ENCODE measurements around the gene GSK3A. TPM values are rescaled to one million over a fixed set of nuclear protein-coding genes. Genes with fewer than 3 reads are reported as not detected.

The GSK3A gene
- 10 to 100 TPM; 21.4 to 45.8 (median 38.1) TPM for total RNA-seq
- 23.5 TPM for total RNA-seq (2013)
- 8.5 to 26.5 (median 15.6) reads per million in 29 experiments for total RNA-seq

DNA sequence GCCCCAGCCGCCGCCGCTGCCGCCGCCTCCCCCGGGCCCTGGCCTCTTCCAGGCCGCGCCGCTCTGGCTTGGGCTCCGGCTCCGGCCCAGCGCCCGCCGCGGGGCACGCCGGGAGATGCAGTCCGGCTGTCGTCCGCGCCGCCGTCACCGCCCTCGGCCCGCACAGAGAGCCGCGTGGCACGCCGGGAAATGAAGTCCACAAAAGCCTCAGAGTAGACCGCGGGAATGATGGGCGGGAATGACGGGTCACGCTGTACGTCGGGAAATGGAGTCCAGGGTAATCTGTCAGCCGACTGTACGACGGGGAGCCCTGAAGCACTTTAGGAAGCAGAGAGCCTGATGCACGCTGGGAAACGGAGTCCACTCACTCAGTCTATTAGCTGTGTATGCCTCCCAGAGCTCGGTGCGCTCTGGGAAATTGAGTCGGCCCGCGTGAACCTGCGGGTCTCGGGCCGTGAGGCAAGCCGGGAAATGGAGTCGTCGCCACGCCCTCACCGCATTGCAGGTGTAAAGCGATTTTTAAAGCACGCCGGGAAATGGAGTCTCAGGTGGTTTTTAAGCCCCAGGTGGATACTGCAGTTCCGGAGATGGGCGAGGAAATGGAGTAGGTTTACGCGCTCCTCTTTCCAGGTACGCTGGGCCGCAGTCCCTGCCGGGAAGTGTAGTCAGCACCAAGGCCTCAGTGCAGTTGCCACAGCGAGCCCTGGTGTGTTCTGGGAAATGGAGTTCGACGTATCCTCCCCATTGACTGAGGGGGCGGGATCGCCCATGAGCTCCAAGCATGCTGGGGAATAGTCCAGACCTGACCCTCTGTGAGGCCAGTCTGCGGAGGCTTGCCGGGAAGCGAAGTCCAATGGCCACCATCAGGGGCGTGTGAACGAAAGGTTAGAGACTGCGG, at the start of gene GSK3A:
Gene GSK3A (minus strand): TSS at position 91 of the 898 bp plus-strand sequence. CDS start 137 bp downstream, outside the sequence.
- H3K4me1 Mint-ChIP-seq, result peaks cover 51 to 67% (median 59%) of the 10 kb centered on the region in 3 donors
- ATAC-seq (replicated peaks in 1 of 4) (peak; percentile 77 to 79 (median 78)), DNase-seq (peak; percentile 91 to 99 (median 97))
- WGBS (ENCODE audit: insufficient coverage), result under 1% methylated on average over 76 of the region's 76 CpGs
- H3K4me3 ChIP-seq (ENCODE audit: control insufficient read depth in 1 of 2, extremely low read depth in 1 of 2, low read length in 1 of 2), result peak within 1 kb of the TSS; percentile 82 to 87
- H3K9me3 Mint-ChIP-seq, result no peaks in the 10 kb centered on the region
- H3K27me3 Mint-ChIP-seq, result no peaks in the 10 kb centered on the region
- peak within 1 kb of the TSS; percentile 85 for H3K27ac ChIP-seq (ENCODE audit: low read length)
- H3K27ac Mint-ChIP-seq, result peak within 1 kb of the TSS; percentile 90 to 99
- POLR2A ChIA-PET, result interaction anchor here (0.6 to 1.6 kb wide), 6 partner anchors 8 to 167 kb away, joined by 3 to 6 read pairs (median 4); partner anchors contain the start of genes DEDD2 (in 1 of the 2), ZNF526 (in 1 of the 2) and ZNF574 (in 1 of the 2)
- CTCF ChIA-PET, result interaction anchor here in 1 of 2 donors (0.6 to 2.0 kb wide), 10 partner anchors 9 to 207 kb away, joined by 3 to 10 read pairs (median 4); partner anchors contain the start of genes DEDD2 and ZNF526
- H3K36me3 Mint-ChIP-seq, result peaks cover 15% of the 10 kb centered on the region
- no peaks in the 10 kb centered on the region for H3K9me3 ChIP-seq
- H3K27me3 ChIP-seq (replicated peaks in 1 of 2; ENCODE audit: control insufficient read depth in 2 of 2, extremely low read depth in 1 of 2, insufficient read depth in 2 of 2, low read length in 1 of 2), result no peaks in the 10 kb centered on the region
- H3K36me3 ChIP-seq (ENCODE audit: control insufficient read depth in 2 of 2, extremely low read depth in 1 of 2, insufficient read depth in 1 of 2, low read length in 1 of 2), result peaks cover 0 to 13% of the 10 kb centered on the region in 2 donors
- peaks cover 10 to 56% of the 10 kb centered on the region in 2 experiments for H3K4me1 ChIP-seq (ENCODE audit: control insufficient read depth in 1 of 2, extremely low read depth in 1 of 2, insufficient read depth in 2 of 2, low read length in 2 of 2)
- H3K4me3 Mint-ChIP-seq, result peak within 1 kb of the TSS; percentile 86 to 96 (median 89)

DNA sequence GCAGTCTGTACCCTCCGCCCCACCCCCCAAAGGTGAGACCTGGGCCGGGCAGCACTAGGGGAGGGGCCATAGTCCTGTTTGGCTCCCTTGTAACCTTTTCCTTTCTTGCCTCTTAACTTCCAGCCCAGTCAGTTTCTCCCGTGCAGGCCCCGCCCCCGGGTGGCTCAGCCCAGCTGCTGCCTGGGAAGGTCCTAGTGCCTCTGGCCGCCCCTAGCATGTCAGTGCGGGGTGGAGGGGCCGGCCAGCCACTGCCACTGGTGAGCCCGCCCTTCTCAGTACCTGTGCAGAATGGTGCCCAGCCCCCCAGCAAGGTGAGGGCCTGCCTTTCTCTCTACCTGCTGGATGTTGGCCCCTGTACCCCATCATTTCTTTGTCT, 49.0 kb upstream of the GSK3A start:
- peak overlapping the region; percentile 70 to 75 for H3K27ac Mint-ChIP-seq
- Histone ChIP-seq H3K27me3 (replicated peaks in 1 of 2; ENCODE audit: control insufficient read depth in 2 of 2, extremely low read depth in 1 of 2, insufficient read depth in 2 of 2, low read length in 1 of 2) (no peaks in the 10 kb centered on the region), H3K27ac (ENCODE audit: low read length) (no peak overlapping the region), H3K9me3 (no peaks in the 10 kb centered on the region), H3K36me3 (ENCODE audit: control insufficient read depth in 2 of 2, extremely low read depth in 1 of 2, insufficient read depth in 1 of 2, low read length in 1 of 2) (peaks cover 31 to 81% of the 10 kb centered on the region in 2 donors), H3K4me3 (ENCODE audit: control insufficient read depth in 1 of 2, extremely low read depth in 1 of 2, low read length in 1 of 2) (no peak overlapping the region), H3K4me1 (ENCODE audit: control insufficient read depth in 1 of 2, extremely low read depth in 1 of 2, insufficient read depth in 2 of 2, low read length in 2 of 2) (peaks cover 0 to 30% of the 10 kb centered on the region in 2 experiments)
- ChIA-PET CTCF (no interaction called here), POLR2A (no interaction called here)
- no peaks in the 10 kb centered on the region for H3K9me3 Mint-ChIP-seq
- no peaks in the 10 kb centered on the region for H3K27me3 Mint-ChIP-seq
- WGBS (ENCODE audit: insufficient coverage), result 82% methylated on average over 9 of the region's 9 CpGs
- peaks cover 13% of the 10 kb centered on the region for H3K36me3 Mint-ChIP-seq
- ATAC-seq (replicated peaks in 1 of 4) (no peak), DNase-seq (no peak)
- peaks cover 9 to 13% (median 13%) of the 10 kb centered on the region in 3 donors for H3K4me1 Mint-ChIP-seq
- H3K4me3 Mint-ChIP-seq, result no peak overlapping the region

DNA sequence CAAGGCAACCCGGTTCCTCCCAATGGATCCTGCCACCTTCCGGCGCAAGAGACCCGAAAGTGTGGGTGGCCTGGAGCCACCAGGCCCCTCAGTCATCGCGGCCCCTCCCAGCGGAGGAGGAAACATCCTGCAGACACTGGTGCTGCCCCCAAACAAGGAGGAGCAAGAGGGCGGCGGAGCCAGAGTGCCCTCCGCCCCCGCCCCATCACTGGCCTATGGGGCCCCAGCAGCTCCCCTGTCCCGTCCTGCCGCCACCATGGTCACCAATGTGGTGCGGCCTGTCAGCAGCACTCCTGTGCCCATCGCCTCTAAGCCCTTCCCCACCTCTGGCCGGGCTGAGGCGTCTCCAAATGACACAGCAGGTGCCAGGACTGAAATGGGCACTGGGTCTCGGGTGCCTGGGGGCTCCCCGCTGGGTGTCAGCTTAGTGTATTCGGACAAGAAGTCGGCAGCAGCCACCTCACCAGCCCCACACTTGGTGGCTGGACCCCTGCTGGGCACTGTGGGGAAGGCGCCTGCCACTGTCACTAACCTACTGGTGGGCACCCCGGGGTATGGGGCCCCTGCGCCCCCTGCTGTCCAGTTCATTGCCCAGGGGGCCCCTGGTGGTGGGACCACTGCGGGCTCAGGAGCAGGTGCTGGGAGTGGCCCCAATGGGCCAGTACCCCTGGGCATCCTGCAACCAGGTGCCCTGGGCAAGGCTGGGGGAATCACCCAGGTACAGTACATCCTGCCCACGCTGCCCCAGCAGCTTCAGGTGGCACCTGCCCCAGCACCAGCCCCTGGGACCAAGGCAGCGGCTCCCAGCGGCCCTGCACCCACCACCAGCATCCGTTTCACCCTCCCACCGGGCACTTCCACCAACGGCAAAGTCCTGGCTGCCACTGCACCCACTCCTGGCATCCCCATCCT, 48.4 kb upstream of the GSK3A start:
- ChIA-PET POLR2A (no interaction called here), CTCF (no interaction called here)
- peak; percentile 46 to 74 (median 66) for ATAC-seq (replicated peaks in 1 of 4)
- no peaks in the 10 kb centered on the region for H3K9me3 Mint-ChIP-seq
- peaks cover 3 to 30% of the 10 kb centered on the region in 2 experiments for H3K4me1 ChIP-seq (ENCODE audit: control insufficient read depth in 1 of 2, extremely low read depth in 1 of 2, insufficient read depth in 2 of 2, low read length in 2 of 2)
- H3K27me3 ChIP-seq (replicated peaks in 1 of 2; ENCODE audit: control insufficient read depth in 2 of 2, extremely low read depth in 1 of 2, insufficient read depth in 2 of 2, low read length in 1 of 2), result no peaks in the 10 kb centered on the region
- peak in 33 of 35 experiments; percentile 30 to 71 (median 56) for DNase-seq
- no peak overlapping the region for H3K27ac ChIP-seq (ENCODE audit: low read length)
- H3K36me3 Mint-ChIP-seq, result peaks cover 13% of the 10 kb centered on the region
- H3K9me3 ChIP-seq, result no peaks in the 10 kb centered on the region
- WGBS (ENCODE audit: insufficient coverage), result 91% methylated on average over 31 of the region's 31 CpGs
- H3K27me3 Mint-ChIP-seq, result no peaks in the 10 kb centered on the region
- H3K36me3 ChIP-seq (ENCODE audit: control insufficient read depth in 2 of 2, extremely low read depth in 1 of 2, insufficient read depth in 1 of 2, low read length in 1 of 2), result peaks cover 31 to 79% of the 10 kb centered on the region in 2 donors
- peaks cover 11 to 15% (median 14%) of the 10 kb centered on the region in 3 donors for H3K4me1 Mint-ChIP-seq
- H3K4me3 Mint-ChIP-seq, result no peak overlapping the region
- H3K4me3 ChIP-seq (ENCODE audit: control insufficient read depth in 1 of 2, extremely low read depth in 1 of 2, low read length in 1 of 2), result no peak overlapping the region
- no peak overlapping the region for H3K27ac Mint-ChIP-seq

DNA sequence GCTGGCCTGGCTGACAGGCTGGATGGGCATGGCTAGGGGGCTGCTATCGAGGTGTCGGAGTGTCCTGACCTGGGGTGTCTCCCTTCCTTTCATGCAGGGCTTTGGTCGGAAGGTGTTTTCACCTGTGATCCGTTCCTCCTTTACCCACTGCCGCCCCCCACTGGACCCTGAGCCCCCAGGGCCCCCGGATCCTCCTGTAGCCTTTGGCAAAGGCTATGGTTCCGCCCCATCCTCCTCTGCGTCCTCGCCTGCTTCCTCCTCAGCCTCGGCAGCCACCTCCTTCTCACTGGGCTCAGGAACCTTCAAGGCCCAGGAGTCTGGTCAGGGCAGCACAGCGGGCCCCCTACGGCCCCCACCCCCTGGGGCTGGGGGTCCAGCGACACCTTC, 47.7 kb upstream of the GSK3A start:
- Mint-ChIP-seq H3K4me1 (peaks cover 16 to 22% (median 21%) of the 10 kb centered on the region in 3 donors), H3K27ac (no peak overlapping the region), H3K4me3 (no peak overlapping the region), H3K36me3 (peaks cover 13% of the 10 kb centered on the region), H3K9me3 (no peaks in the 10 kb centered on the region), H3K27me3 (no peaks in the 10 kb centered on the region)
- Histone ChIP-seq H3K27ac (ENCODE audit: low read length) (no peak overlapping the region), H3K4me3 (ENCODE audit: control insufficient read depth in 1 of 2, extremely low read depth in 1 of 2, low read length in 1 of 2) (no peak overlapping the region), H3K9me3 (no peaks in the 10 kb centered on the region), H3K36me3 (ENCODE audit: control insufficient read depth in 2 of 2, extremely low read depth in 1 of 2, insufficient read depth in 1 of 2, low read length in 1 of 2) (peaks cover 31 to 76% of the 10 kb centered on the region in 2 donors), H3K4me1 (ENCODE audit: control insufficient read depth in 1 of 2, extremely low read depth in 1 of 2, insufficient read depth in 2 of 2, low read length in 2 of 2) (peaks cover 4 to 35% of the 10 kb centered on the region in 2 experiments), H3K27me3 (replicated peaks in 1 of 2; ENCODE audit: control insufficient read depth in 2 of 2, extremely low read depth in 1 of 2, insufficient read depth in 2 of 2, low read length in 1 of 2) (no peaks in the 10 kb centered on the region)
- CTCF ChIA-PET, result no interaction called here
- ATAC-seq (replicated peaks in 1 of 4), result no peak
- DNase-seq, result no peak
- POLR2A ChIA-PET, result no interaction called here
- WGBS (ENCODE audit: insufficient coverage), result 92% methylated on average over 10 of the region's 13 CpGs

DNA sequence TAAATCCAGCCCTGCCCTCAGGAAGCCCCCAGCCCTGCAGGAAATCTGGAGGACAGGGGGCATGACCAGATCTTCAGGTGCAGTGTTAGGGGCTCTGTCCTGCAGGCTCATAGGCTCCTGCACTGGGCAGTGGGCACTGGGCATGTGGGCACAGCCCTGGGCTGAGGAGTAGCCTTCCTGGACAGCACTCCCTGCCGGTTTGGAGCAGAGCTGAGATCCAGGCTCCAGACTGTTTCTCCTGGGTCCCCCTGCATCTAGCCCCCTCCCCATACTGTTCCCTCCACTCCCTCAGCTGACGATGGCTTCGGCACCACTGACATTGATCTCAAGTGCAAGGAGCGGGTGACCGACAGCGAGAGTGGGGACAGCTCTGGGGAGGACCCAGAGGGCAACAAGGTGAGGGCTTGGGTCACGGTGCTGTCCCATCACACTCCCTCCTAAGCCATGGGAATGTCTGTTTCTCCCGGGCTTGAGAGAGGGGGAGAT, 47.2 kb upstream of the GSK3A start:
- Mint-ChIP-seq H3K9me3 (no peaks in the 10 kb centered on the region), H3K4me1 (peaks cover 21 to 27% (median 26%) of the 10 kb centered on the region in 3 donors), H3K27me3 (no peaks in the 10 kb centered on the region), H3K27ac (no peak overlapping the region), H3K36me3 (peaks cover 13% of the 10 kb centered on the region), H3K4me3 (no peak overlapping the region)
- H3K4me3 ChIP-seq (ENCODE audit: control insufficient read depth in 1 of 2, extremely low read depth in 1 of 2, low read length in 1 of 2), result no peak overlapping the region
- ChIA-PET CTCF (no interaction called here), POLR2A (no interaction called here)
- H3K4me1 ChIP-seq (ENCODE audit: control insufficient read depth in 1 of 2, extremely low read depth in 1 of 2, insufficient read depth in 2 of 2, low read length in 2 of 2), result peaks cover 7 to 40% of the 10 kb centered on the region in 2 experiments
- no peak for DNase-seq
- no peak overlapping the region for H3K27ac ChIP-seq (ENCODE audit: low read length)
- H3K9me3 ChIP-seq, result no peaks in the 10 kb centered on the region
- WGBS (ENCODE audit: insufficient coverage), result 94% methylated on average over 6 of the region's 8 CpGs
- no peaks in the 10 kb centered on the region for H3K27me3 ChIP-seq (replicated peaks in 1 of 2; ENCODE audit: control insufficient read depth in 2 of 2, extremely low read depth in 1 of 2, insufficient read depth in 2 of 2, low read length in 1 of 2)
- no peak for ATAC-seq (replicated peaks in 1 of 4)
- H3K36me3 ChIP-seq (ENCODE audit: control insufficient read depth in 2 of 2, extremely low read depth in 1 of 2, insufficient read depth in 1 of 2, low read length in 1 of 2), result peaks cover 31 to 74% of the 10 kb centered on the region in 2 donors
